Upper lobe of left lung (tissue), 6 donors: Measurements from ENCODE around the gene DCUN1D1. TPM values are rescaled to one million over a fixed set of nuclear protein-coding genes. Genes with fewer than 3 reads are reported as not detected.

Source experiments
- ATAC-seq, 2 donors: fragments of 200-7000 bp; cut with Tn5 transposase; one replicate each; pipeline ENCODE4 v1.9.1; 2022; ENCODE audit warnings: mild to moderate bottlenecking in 2 of 2, moderate library complexity in 2 of 2; ENCODE audit not compliant: low FRiP score in 2 of 2
- DNase-seq, 2 donors: peaks; one replicate each; pipeline ENCODE4 v3.0.0-alpha.2; 2019 to 2020
- H3K27ac ChIP-seq, 4 donors: fragments of 200-600 bp; sonication (generic); one replicate each; pipeline ENCODE4 v1.5.1; 2016 to 2019
- H3K27me3 ChIP-seq, 4 donors: fragments of 200-600 bp; sonication (generic); one replicate each; pipeline ENCODE4 v1.5.1; 2017 to 2019
- H3K36me3 ChIP-seq, 4 donors: fragments of 200-600 bp; sonication (generic); one replicate each; pipeline ENCODE4 v1.5.1; 2016 to 2019
- H3K4me1 ChIP-seq, 4 donors: fragments of 200-600 bp; sonication (generic); one replicate each; pipeline ENCODE4 v1.5.1; 2018 to 2019
- H3K4me3 ChIP-seq, 4 donors: fragments of 200-600 bp; sonication (generic); one replicate each; pipeline ENCODE4 v1.5.1; 2017 to 2019; ENCODE audit warnings: mild to moderate bottlenecking in 2 of 4, moderate library complexity in 1 of 4
- H3K9me3 ChIP-seq, 4 donors: fragments of 200-600 bp; sonication (generic); one replicate each; pipeline ENCODE4 v1.5.1; 2018 to 2019
- CTCF ChIP-seq, 6 experiments: fragments of 450-650 bp in 4 of 6; fragments of 200-600 bp in 2 of 6; sonication (generic) in 2 of 6; IDR thresholded peaks; one replicate each; pipeline ENCODE4 v1.5.1; 2016 to 2019; ENCODE audit warnings: antibody characterized with exemption in 6 of 6
- EP300 ChIP-seq, 4 donors: sonication (generic); formaldehyde crosslinking; IDR thresholded peaks; one replicate each; pipeline ENCODE4 v1.5.1; 2017; ENCODE audit warnings: antibody characterized with exemption in 4 of 4, control low read depth in 2 of 4
- POLR2A ChIP-seq, 4 donors: fragments of 450-650 bp; IDR thresholded peaks; one replicate each; pipeline ENCODE4 v1.5.1; 2016 to 2017; ENCODE audit warnings: antibody characterized with exemption in 4 of 4, mild to moderate bottlenecking in 2 of 4
- POLR2AphosphoS5 ChIP-seq, 2 donors: sonication (generic); formaldehyde crosslinking; IDR thresholded peaks; one replicate each; pipeline ENCODE4 v1.5.1; 2017; ENCODE audit warnings: antibody characterized with exemption in 2 of 2
- whole genome bisulfite sequencing, 2 donors: methylation state at CpG; one replicate each; pipeline ENCODE4 v1.1.5; 2017 to 2018; 5-methylcytosine and 5-hydroxymethylcytosine counted together
- total RNA-seq, 6 donors: library from RNA; depleted of rRNA in 4 of 6; stranded (reverse); fragments of >200 nt in 4 of 6; gene quantifications; one replicate each; pipeline versions ENCODE4 v1.1.0 to v1.2.1, GENCODE V29; 2016 to 2021
- donor health status: DM: no; HTN: no; CAD: no; lungs with moderate emphysema.
- donor health status: DM: no; HTN: yes; CAD: no; lungs with severe emphysema.

DCUN1D1 gene
- total RNA-seq, 6 donors from 2014 or later = 9.9 to 46.1 (median 27.2) TPM

- Histone ChIP-seq H3K4me3 (no peak overlapping the region), H3K36me3 (peaks cover 0 to 18% (median 7%) of the 10 kb centered on the region in 4 donors), H3K27ac (no peak overlapping the region), H3K9me3 (no peaks in the 10 kb centered on the region), H3K27me3 (no peaks in the 10 kb centered on the region), H3K4me1 (peaks cover 0 to 3% (median 0%) of the 10 kb centered on the region in 4 donors)
- 91 to 96% methylated on average over 4 of the region's 4 CpGs for WGBS, 2 donors
- no peak for ATAC-seq
- TF ChIP-seq POLR2A (IDR thresholded peaks at IDR 0.05) (no peak), CTCF (IDR thresholded peaks at IDR 0.05) (no peak), POLR2AphosphoS5 (IDR thresholded peaks at IDR 0.05) (no peak), EP300 (IDR thresholded peaks at IDR 0.05) (no peak)
- no peak for DNase-seq
Measured at GRCh38 chr3:182940266-182940808, 40.0 kb downstream of the DCUN1D1 start.

- ATAC-seq (no peak), DNase-seq (no peak)
- Histone ChIP-seq H3K27ac (no peak overlapping the region), H3K36me3 (peaks cover 0 to 6% (median 0%) of the 10 kb centered on the region in 4 donors), H3K9me3 (peaks cover 0 to 5% (median 2%) of the 10 kb centered on the region in 4 donors), H3K4me3 (no peak overlapping the region), H3K4me1 (peaks cover 0 to 3% (median 0%) of the 10 kb centered on the region in 4 donors), H3K27me3 (no peaks in the 10 kb centered on the region)
- TF ChIP-seq POLR2A (IDR thresholded peaks at IDR 0.05) (no peak), EP300 (IDR thresholded peaks at IDR 0.05) (no peak), POLR2AphosphoS5 (IDR thresholded peaks at IDR 0.05) (no peak), CTCF (IDR thresholded peaks at IDR 0.05) (no peak)
- WGBS, 2 donors = 54 to 60% methylated on average over 3 of the region's 3 CpGs
Measured at GRCh38 chr3:182937293-182938051, 42.9 kb downstream of the DCUN1D1 start.

GRCh38 chr3:182936918-182937285 lies 43.4 kb downstream of the DCUN1D1 start:
- H3K27me3 ChIP-seq = no peaks in the 10 kb centered on the region
- DNase-seq = no peak
- no peak overlapping the region for H3K27ac ChIP-seq
- no peak for TF ChIP-seq POLR2AphosphoS5 (IDR thresholded peaks at IDR 0.05)
- no peak for TF ChIP-seq EP300 (IDR thresholded peaks at IDR 0.05)
- TF ChIP-seq CTCF (IDR thresholded peaks at IDR 0.05) = no peak
- TF ChIP-seq POLR2A (IDR thresholded peaks at IDR 0.05) = no peak
- peaks cover 0 to 10% (median 5%) of the 10 kb centered on the region in 4 donors for H3K9me3 ChIP-seq
- no peak overlapping the region for H3K4me3 ChIP-seq
- H3K36me3 ChIP-seq = peaks cover 0 to 6% (median 0%) of the 10 kb centered on the region in 4 donors
- ATAC-seq = no peak
- WGBS, 2 donors = 63 to 73% methylated on average over 1 of the region's 1 CpG
- H3K4me1 ChIP-seq = peaks cover 0 to 3% (median 0%) of the 10 kb centered on the region in 4 donors

- no peak for ATAC-seq
- WGBS, 2 donors = 94 to 95% methylated on average over 4 of the region's 4 CpGs
- TF ChIP-seq POLR2A (IDR thresholded peaks at IDR 0.05) = no peak
- no peak for TF ChIP-seq POLR2AphosphoS5 (IDR thresholded peaks at IDR 0.05)
- no peak for TF ChIP-seq EP300 (IDR thresholded peaks at IDR 0.05)
- no peak for TF ChIP-seq CTCF (IDR thresholded peaks at IDR 0.05)
- H3K27me3 ChIP-seq = no peaks in the 10 kb centered on the region
- H3K9me3 ChIP-seq = peaks cover 0 to 12% (median 7%) of the 10 kb centered on the region in 4 donors
- no peak for DNase-seq
- H3K4me3 ChIP-seq = no peak overlapping the region
- peaks cover 0 to 6% (median 0%) of the 10 kb centered on the region in 4 donors for H3K36me3 ChIP-seq
- peaks cover 0 to 3% (median 0%) of the 10 kb centered on the region in 4 donors for H3K4me1 ChIP-seq
- H3K27ac ChIP-seq = no peak overlapping the region
Measured at GRCh38 chr3:182936239-182936917, 44.0 kb downstream of the DCUN1D1 start.
